ENCODE measurements around the gene APELA. TPM values are rescaled to one million over a fixed set of nuclear protein-coding genes. Genes with fewer than 3 reads are reported as not detected.

APELA gene
- total and polyA plus RNA-seq, 2 experiments from 2014 or later, result 0.29 to 1.6 TPM

- Histone ChIP-seq H2AFZ (no peak overlapping the region), H3K27ac (no peak overlapping the region), H3K9me2 (replicated peaks; ENCODE audit: insufficient read depth) (no peaks in the 10 kb centered on the region), H3K27me3 (no peaks in the 10 kb centered on the region), H4K20me1 (ENCODE audit: insufficient read depth, poor library complexity, severe bottlenecking) (no peaks in the 10 kb centered on the region), H3K79me2 (no peaks in the 10 kb centered on the region), H3K36me3 (replicated peaks; ENCODE audit: insufficient read depth, low read depth) (no peaks in the 10 kb centered on the region), H3K4me1 (ENCODE audit: insufficient read depth) (no peaks in the 10 kb centered on the region), H3K4me2 (no peak overlapping the region), H3K9me3 (ENCODE audit: low read depth) (no peaks in the 10 kb centered on the region), H3K4me3 (no peak overlapping the region)
- DNase-seq (ENCODE audit: low spot score), result peak; percentile 61
- TF ChIP-seq EZH2phosphoT487 (IDR thresholded peaks at IDR 0.05; ENCODE audit: low read depth, severe bottlenecking, unreplicated experiment) (no peak), CTCF (IDR thresholded peaks at IDR 0.05; ENCODE audit: poor library complexity) (peak; percentile 24)
These were observed 60.7 kb downstream of the APELA start for GRCh38 chr4:164937576-164938270.

GRCh38 chr4:164943192-164943591, 66.2 kb downstream of the APELA start:
- Histone ChIP-seq H2AFZ (no peak overlapping the region), H3K4me1 (ENCODE audit: insufficient read depth) (no peaks in the 10 kb centered on the region), H3K4me3 (no peak overlapping the region), H3K36me3 (replicated peaks; ENCODE audit: insufficient read depth, low read depth) (no peaks in the 10 kb centered on the region), H3K4me2 (no peak overlapping the region), H4K20me1 (ENCODE audit: insufficient read depth, poor library complexity, severe bottlenecking) (no peaks in the 10 kb centered on the region), H3K27me3 (peaks cover 4% of the 10 kb centered on the region), H3K27ac (no peak overlapping the region), H3K9me2 (replicated peaks; ENCODE audit: insufficient read depth) (no peaks in the 10 kb centered on the region), H3K79me2 (no peaks in the 10 kb centered on the region), H3K9me3 (ENCODE audit: low read depth) (no peaks in the 10 kb centered on the region)
- WGBS (ENCODE audit: low lambda C conversion rate, missing lambda C conversion rate), result 78% methylated on average over 9 of the region's 9 CpGs
- DNase-seq (ENCODE audit: low spot score), result no peak
- TF ChIP-seq EZH2 (IDR thresholded peaks at IDR 0.05; ENCODE audit: borderline replicate concordance) (no peak), CTCF (IDR thresholded peaks at IDR 0.05; ENCODE audit: poor library complexity) (no peak), EZH2phosphoT487 (IDR thresholded peaks at IDR 0.05; ENCODE audit: low read depth, severe bottlenecking, unreplicated experiment) (no peak)

- H3K27me3 ChIP-seq, result peaks cover 4% of the 10 kb centered on the region
- TF ChIP-seq EZH2phosphoT487 (IDR thresholded peaks at IDR 0.05; ENCODE audit: low read depth, severe bottlenecking, unreplicated experiment) (no peak), CTCF (IDR thresholded peaks at IDR 0.05; ENCODE audit: poor library complexity) (no peak), EZH2 (IDR thresholded peaks at IDR 0.05; ENCODE audit: borderline replicate concordance) (no peak)
- H3K9me2 ChIP-seq (replicated peaks; ENCODE audit: insufficient read depth), result no peaks in the 10 kb centered on the region
- no peaks in the 10 kb centered on the region for H3K79me2 ChIP-seq
- no peaks in the 10 kb centered on the region for H3K9me3 ChIP-seq (ENCODE audit: low read depth)
- no peaks in the 10 kb centered on the region for H4K20me1 ChIP-seq (ENCODE audit: insufficient read depth, poor library complexity, severe bottlenecking)
- H2AFZ ChIP-seq, result no peak overlapping the region
- H3K36me3 ChIP-seq (replicated peaks; ENCODE audit: insufficient read depth, low read depth), result no peaks in the 10 kb centered on the region
- H3K27ac ChIP-seq, result no peak overlapping the region
- WGBS (ENCODE audit: low lambda C conversion rate, missing lambda C conversion rate), result 63% methylated on average over 5 of the region's 5 CpGs
- no peaks in the 10 kb centered on the region for H3K4me1 ChIP-seq (ENCODE audit: insufficient read depth)
- no peak overlapping the region for H3K4me2 ChIP-seq
- H3K4me3 ChIP-seq, result no peak overlapping the region
- no peak for DNase-seq (ENCODE audit: low spot score)
These were observed 68.2 kb downstream of the APELA start for GRCh38 chr4:164945146-164945545.
